SH-SY5Y (cell line): ENCODE data around the gene KANK3.

Experiments used
- GATA2 ChIP-seq: IDR thresholded peaks from 2 replicates; pipeline ENCODE4 v1.6.1; 2011; ENCODE audit warnings: mild to moderate bottlenecking, low read depth, low read length
- GATA3 ChIP-seq: IDR thresholded peaks from 2 replicates; pipeline ENCODE4 v1.6.1; 2011; ENCODE audit warnings: low read depth, mild to moderate bottlenecking, low read length, moderate library complexity

DNA sequence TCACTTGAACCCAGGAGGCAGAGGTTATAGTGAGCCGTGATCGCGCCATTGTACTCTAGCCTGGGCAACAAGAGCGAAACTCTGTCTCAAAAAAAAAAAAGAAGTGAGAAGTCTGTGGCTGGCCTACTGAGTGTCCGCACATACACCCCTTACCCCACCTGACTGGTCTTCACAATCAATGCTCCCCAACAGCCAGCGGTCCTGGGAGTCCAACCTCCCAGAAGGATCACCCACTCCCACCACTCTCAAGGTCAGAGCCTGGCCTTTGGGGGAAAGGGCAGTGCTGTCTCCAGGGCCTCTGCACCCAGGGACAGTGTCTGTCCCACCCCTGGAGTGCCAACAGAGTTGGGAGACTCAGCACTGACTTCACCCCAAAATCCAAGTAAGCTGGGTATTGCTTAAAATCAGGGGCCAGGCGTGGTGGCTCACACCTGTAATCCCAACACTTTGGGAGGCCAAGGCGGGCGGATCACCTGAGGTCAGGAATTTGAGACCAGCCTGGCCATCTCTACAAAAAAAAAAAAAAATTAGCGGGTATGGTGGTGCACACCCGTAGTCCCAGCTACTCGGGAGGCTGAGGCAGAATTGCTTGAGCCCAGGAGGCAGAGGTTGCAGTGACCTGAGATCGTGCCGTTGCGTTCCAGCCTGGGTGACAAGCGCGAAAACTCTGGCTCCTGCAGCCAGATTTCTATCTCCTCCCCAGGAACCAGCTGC is 32.6 kb downstream of the KANK3 start:
- TF ChIP-seq GATA2 (no peak), GATA3 (no peak)
